ENCODE data around the gene EFHD1. TPM values are rescaled to one million over a fixed set of nuclear protein-coding genes. Genes with fewer than 3 reads are reported as not detected.
A peak's percentile ranks its signal among the peaks of the same experiment; 100 is the strongest.
"Not testable (repeated sequence)": the region's sequence is repeated elsewhere in the genome, so short reads cannot be mapped to it uniquely, and the experiment has no call there.

EFHD1 gene
- total and polyA plus RNA-seq, 9 of the 15 experiments (the other 6 are each of a cell fraction or from before 2014, with no cell fraction given) = 0.66 to 9.1 (median 2.0) TPM

GRCh38 chr2:232689152-232689910, 55.9 kb downstream of the EFHD1 start (continued):
- TF ChIP-seq PTRF (tag; IDR thresholded peaks at IDR 0.05) (no peak), ATF6 (CRISPR knock-in tag; IDR thresholded peaks at IDR 0.05) (no peak), MAZ (CRISPR knock-in tag; conservative IDR thresholded peaks at IDR 0.05 in 1 of 2, IDR thresholded peaks at IDR 0.05 in 1 of 2) (no peak), EP300 (IDR thresholded peaks at IDR 0.05; ENCODE audit: low read length) (no peak), ZNF609 (CRISPR knock-in tag; IDR thresholded peaks at IDR 0.05; ENCODE audit: borderline replicate concordance) (no peak), ERF (CRISPR knock-in tag; IDR thresholded peaks at IDR 0.05) (no peak), NFIC (IDR thresholded peaks at IDR 0.05) (peak; percentile 43; the same call in 1 of the 2 replicates)

DNA sequence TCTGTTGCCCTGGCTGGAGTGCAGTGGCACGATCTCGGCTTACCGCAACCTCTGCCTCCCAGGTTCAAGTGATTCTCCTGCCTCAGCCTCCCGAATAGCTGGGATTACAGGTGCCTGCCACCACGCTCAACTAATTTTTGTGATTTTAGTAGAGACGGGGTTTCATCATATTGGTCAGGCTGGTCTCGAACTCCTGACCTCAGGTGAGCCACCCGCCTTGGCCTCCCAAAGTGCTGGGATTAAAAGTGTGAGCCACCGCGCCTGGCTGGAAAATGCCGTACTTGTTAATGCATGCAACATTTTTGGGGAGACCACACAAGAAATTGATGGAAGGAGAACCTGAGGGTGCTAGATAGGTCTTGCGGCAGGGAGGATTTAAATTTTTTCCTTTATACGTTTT, 57.7 kb downstream of the EFHD1 start:
- H3K4me2 ChIP-seq (ENCODE audit: insufficient read depth, low read length); intact Hi-C loops (cut with micrococcal nuclease); H3K36me3 ChIP-seq (ENCODE audit: control insufficient read depth, insufficient read depth, low read length); in situ Hi-C loops (cut with MboI); BruUV-seq (replicated peaks); H3K27me3 ChIP-seq (ENCODE audit: control insufficient read depth in 2 of 2, insufficient read depth in 2 of 2, low read length in 2 of 2); H2AFZ ChIP-seq (ENCODE audit: low read depth, low read length); H3K27ac ChIP-seq (ENCODE audit: extremely low read depth, low read depth, low read length); H3K4me1 ChIP-seq (replicated peaks in 1 of 2; ENCODE audit: control insufficient read depth in 2 of 2, insufficient read depth in 2 of 2, low read length in 2 of 2); ATAC-seq; H3K4me3 ChIP-seq; DNase-seq (ENCODE audit: extremely low read depth in 1 of 4, low spot score in 3 of 4); H3K9me3 ChIP-seq (replicated peaks; ENCODE audit: control insufficient read depth, insufficient read depth, low read depth, low read length); POLR2A ChIA-PET; H3K79me2 ChIP-seq (ENCODE audit: control insufficient read depth, insufficient read depth, low read length); H3K9ac ChIP-seq (ENCODE audit: insufficient read depth in 1 of 2, low read depth in 2 of 2, low read length in 2 of 2); H4K20me1 ChIP-seq (replicated peaks; ENCODE audit: control insufficient read depth, insufficient read depth, low read length); CTCF ChIA-PET (ENCODE audit: low intra/inter-chr PET ratio); H3K9me1 ChIP-seq (ENCODE audit: control insufficient read depth, insufficient read depth, low read length); FAIRE-seq: not testable (repeated sequence)
- 57% methylated on average over 9 of the region's 13 CpGs for whole genome bisulfite sequencing (ENCODE audit: insufficient coverage, low coverage, missing lambda C conversion rate)

Data from K562 (cell line).